ENCODE results near the gene PAX4.

PAX4 gene

DNA sequence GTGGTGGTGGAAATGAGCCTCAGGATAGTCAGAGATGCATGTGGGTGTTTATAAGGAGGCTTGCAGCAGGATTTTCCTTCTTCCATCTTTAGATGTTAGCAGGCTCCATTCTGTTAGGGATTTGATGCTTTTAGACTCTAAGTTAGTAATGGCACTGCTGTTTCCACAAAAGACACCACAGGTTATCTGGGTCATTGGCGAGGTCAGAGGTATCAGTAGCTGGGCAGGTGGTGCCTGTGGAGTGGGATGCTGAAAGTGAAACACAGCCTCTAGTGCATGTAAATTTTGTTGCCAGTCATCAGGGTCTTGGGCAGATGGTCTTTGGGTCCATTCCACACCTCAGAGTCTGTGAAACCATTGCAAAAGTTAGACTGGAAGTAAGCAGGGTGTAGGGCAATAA lies 833 bp upstream of the PAX4 start:
- DNase-seq (ENCODE audit: low read depth) = no peak
- H3K4me3 ChIP-seq (ENCODE audit: low read depth, low read length) = no peak overlapping the region
- TF ChIP-seq, protein P1, sequence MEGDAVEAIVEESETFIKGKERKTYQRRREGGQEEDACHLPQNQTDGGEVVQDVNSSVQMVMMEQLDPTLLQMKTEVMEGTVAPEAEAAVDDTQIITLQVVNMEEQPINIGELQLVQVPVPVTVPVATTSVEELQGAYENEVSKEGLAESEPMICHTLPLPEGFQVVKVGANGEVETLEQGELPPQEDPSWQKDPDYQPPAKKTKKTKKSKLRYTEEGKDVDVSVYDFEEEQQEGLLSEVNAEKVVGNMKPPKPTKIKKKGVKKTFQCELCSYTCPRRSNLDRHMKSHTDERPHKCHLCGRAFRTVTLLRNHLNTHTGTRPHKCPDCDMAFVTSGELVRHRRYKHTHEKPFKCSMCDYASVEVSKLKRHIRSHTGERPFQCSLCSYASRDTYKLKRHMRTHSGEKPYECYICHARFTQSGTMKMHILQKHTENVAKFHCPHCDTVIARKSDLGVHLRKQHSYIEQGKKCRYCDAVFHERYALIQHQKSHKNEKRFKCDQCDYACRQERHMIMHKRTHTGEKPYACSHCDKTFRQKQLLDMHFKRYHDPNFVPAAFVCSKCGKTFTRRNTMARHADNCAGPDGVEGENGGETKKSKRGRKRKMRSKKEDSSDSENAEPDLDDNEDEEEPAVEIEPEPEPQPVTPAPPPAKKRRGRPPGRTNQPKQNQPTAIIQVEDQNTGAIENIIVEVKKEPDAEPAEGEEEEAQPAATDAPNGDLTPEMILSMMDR (IDR thresholded peaks at IDR 0.05; ENCODE audit: insufficient read depth, low read depth, low read length, missing control alignments) = no peak

DNA sequence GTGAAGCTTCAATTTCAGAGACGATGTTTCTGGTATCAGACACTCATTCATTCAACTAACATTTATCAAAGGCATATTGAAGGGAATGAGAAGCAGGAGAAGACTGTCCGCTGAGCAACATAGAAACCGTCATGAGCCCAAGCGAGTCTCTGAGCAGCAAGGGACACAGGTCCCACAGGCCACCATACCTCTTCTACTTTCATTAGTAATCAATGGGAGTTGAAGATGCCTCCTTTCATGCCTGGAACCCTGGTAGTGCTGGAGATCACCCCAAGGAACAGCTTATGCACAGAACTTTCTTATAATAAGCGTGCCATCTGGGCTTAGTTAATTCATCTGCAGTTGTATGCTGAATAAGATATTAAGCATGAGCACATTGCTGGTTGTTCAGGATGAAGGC lies 1.2 kb downstream of the PAX4 start:
- TF ChIP-seq, protein P1 (IDR thresholded peaks at IDR 0.05; ENCODE audit: insufficient read depth, low read depth, low read length, missing control alignments) = no peak
- DNase-seq (ENCODE audit: low read depth) = no peak
- no peak overlapping the region for H3K4me3 ChIP-seq (ENCODE audit: low read depth, low read length)

DNA sequence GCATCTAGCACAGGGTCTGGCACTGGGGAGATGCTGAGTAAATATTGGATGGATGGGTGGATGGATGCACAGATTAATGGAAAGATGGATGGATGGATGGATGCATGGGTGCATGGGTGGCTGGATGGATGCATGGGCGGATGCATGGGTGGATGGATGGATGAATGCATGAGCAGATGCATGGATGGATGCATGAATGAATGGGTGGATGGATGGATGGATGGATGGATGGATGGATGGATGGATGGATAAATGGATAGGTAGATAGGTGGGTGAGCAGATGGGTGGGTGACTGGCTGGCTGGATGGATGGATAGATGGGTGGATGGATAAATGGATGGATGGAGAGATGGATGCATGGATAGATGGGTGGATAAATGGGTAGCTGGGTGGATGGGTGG lies 5.7 kb downstream of the PAX4 start:
- no peak for DNase-seq (ENCODE audit: low read depth)
- TF ChIP-seq, protein P1 (IDR thresholded peaks at IDR 0.05; ENCODE audit: insufficient read depth, low read depth, low read length, missing control alignments) = no peak

DNA sequence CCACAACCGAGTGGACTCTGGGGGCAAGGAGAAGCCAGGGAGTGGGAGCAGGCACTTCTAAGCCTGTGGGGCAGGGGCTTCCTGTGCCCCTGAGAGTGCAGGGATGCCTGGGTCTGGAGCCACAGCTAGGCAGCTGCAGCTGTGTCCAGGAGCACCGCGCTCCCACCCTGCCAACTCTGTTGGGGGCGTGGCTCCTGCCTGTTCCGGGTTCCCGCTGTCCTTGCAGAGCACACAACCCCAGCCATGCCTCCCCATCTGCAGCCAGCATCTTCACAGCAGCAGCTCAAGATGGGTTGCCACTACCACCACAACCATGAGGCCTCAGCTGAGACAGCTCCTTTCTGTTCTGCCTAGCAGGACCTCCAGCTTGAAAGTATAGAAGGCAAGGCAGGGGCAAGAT lies 8.6 kb downstream of the PAX4 start:
- TF ChIP-seq, protein P1 (IDR thresholded peaks at IDR 0.05; ENCODE audit: insufficient read depth, low read depth, low read length, missing control alignments) = no peak
- no peak for DNase-seq (ENCODE audit: low read depth)
- no peak overlapping the region for H3K4me3 ChIP-seq (ENCODE audit: low read depth, low read length)

More for the DNA sequence above, 5.7 kb downstream of the PAX4 start:
- H3K4me3 ChIP-seq (ENCODE audit: low read depth, low read length) = no peak overlapping the region

DNA sequence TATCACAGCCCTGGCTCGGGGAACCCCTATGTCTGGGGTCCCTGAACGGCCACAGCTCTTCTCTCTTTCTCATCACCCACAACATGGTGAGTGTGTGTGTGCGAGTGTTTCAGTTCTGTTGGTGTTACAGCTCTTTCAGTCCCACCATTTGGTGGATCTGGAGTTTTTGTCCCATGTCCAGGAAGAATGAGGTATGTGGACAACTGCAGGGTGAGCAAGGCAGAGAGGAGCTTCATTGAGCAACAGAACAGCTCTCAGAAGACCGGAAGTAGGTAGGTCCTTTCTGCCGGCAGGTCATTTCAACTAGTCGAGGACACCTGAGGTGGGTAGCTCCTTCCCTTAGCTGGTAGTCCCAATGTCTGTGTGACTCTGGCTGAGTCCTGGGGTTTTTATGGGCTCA lies 9.5 kb downstream of the PAX4 start:
- TF ChIP-seq, protein P1 (IDR thresholded peaks at IDR 0.05; ENCODE audit: insufficient read depth, low read depth, low read length, missing control alignments) = no peak
- no peak for DNase-seq (ENCODE audit: low read depth)
- H3K4me3 ChIP-seq (ENCODE audit: low read depth, low read length) = no peak overlapping the region

DNA sequence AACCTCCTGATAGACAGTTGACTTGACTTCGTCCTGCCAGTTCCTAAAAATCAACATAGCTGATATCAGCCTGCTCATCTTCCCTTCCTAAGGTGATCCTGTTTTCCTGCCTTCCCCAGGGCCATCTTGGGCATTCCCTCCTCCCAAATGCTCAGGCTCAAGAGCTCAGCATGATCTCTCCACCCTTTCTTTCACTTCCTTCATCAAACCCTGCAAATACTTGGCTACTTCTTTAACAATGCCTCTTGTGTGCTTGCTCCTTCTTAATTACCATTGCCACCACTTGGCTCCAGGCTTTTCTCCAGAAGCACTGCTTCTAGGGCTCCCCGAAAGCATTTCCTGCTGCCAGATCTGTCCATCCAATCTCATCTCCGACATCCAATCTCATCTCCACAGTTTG lies 17.1 kb downstream of the PAX4 start:
- H3K4me3 ChIP-seq (ENCODE audit: low read depth, low read length) = no peak overlapping the region
- no peak for DNase-seq (ENCODE audit: low read depth)
- TF ChIP-seq, protein P1 (IDR thresholded peaks at IDR 0.05; ENCODE audit: insufficient read depth, low read depth, low read length, missing control alignments) = no peak

DNA sequence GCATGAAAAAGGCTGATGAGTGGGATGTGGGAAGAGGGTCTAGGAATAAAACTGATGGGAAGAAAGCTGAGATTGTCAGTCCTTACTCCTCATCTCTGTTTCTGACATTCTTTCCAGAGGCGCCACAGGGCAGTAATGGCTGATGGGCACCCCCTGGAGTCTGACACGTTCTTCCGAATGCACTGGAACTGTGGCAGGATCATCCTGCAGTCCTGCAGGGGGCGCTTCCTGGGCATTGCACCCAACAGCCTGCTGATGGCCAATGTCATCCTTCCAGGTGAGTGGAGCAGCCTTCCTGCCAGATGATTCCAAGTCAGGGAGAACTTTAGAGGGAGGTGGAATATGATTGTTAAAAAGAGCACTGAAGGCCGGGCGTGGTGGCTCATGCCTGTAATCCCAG lies 19.6 kb downstream of the PAX4 start:
- no peak overlapping the region for H3K4me3 ChIP-seq (ENCODE audit: low read depth, low read length)
- TF ChIP-seq, protein P1 (IDR thresholded peaks at IDR 0.05; ENCODE audit: insufficient read depth, low read depth, low read length, missing control alignments) = peak; percentile 36
- DNase-seq (ENCODE audit: low read depth) = no peak

All from GM12865 (cell line).